ENCODE measurements around the gene PTGES2.

PTGES2 gene

GRCh38 chr9:128153060-128153946, 25.8 kb upstream of the PTGES2 start:
- DNase-seq, result peak; percentile 26

DNA sequence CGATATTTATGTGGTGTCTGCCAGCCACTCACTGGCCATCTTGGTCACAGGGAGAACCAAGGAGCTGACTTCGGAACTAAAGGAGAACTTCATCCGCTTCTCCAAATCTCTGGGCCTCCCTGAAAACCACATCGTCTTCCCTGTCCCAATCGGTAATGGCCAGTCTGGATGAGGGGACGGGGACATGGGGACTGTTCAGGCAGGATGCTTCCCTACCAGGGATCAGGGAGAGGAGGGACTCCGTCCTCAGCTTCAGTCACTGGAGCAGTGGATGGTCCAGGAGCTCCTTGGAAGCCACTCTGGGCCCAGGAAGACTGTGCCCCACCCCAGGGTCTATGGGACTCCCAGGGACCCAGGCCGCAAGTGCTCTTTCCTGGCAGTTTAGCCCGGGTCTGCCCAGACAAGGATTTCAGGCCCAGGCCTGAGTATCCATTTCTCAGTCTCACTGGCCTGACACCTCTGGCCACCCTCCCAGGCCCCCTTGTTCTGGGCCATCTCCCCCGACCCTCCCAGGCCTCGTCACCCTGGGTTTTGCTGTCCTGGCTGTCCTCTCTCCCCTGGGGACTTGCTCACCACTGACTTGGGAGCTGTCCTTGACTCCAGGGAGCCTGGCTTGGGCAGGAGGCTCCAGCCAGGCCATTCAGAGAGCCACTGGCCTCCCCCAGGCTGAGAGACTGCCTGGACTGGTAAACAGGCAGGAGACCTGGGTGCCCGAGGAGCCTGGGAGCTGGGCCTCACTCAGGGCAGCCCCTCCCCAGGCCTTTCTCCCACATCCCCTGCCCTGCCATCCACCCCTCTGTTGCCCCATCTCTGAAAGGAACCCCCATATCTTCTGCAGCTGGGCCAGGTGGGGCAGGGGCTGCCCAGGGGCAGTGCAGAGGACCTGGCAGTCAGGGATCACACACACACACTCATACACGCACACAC, 24.9 kb upstream of the PTGES2 start:
- DNase-seq, result no peak

- DNase-seq, result no peak
These were observed 24.0 kb upstream of the PTGES2 start for GRCh38 chr9:128151309-128152132.

DNA sequence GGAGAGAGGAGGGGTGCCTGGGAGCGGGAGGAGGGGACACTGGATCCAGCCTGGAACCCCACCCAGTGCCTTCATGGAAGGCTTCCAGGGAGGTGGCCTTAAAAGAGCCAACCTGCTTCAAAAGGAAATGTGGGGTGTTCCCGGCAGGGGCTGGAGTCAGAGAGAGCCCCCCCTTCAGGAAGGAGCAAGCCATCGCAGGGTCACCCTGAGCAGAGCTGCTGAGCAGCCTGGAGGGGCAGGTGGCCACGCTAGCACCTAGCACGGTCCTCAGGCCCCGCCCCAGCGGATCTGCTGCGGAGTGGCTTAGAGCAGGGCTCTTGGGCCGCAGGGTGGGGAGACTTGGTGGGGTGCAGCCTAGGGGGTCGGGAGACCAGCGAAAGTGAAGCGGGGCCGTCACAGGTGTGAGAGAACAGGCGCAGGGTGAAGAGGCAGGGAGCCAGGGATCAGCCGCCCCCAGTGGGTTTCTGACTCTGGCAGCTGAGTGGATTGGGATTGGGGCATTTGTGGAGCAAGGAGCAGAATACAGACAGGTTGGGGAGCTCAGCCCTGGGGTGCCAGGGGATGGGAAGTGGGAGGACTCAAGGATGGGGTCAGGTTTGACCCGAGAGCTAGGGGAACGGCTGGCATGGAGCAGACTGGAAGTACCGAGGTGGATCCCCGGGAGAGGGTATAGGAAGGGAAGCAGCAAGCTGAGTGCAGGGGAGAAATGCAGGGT, 23.2 kb upstream of the PTGES2 start:
- DNase-seq, result peak; percentile 44

- DNase-seq, result no peak
These were observed 22.5 kb upstream of the PTGES2 start for GRCh38 chr9:128149951-128150593.

DNA sequence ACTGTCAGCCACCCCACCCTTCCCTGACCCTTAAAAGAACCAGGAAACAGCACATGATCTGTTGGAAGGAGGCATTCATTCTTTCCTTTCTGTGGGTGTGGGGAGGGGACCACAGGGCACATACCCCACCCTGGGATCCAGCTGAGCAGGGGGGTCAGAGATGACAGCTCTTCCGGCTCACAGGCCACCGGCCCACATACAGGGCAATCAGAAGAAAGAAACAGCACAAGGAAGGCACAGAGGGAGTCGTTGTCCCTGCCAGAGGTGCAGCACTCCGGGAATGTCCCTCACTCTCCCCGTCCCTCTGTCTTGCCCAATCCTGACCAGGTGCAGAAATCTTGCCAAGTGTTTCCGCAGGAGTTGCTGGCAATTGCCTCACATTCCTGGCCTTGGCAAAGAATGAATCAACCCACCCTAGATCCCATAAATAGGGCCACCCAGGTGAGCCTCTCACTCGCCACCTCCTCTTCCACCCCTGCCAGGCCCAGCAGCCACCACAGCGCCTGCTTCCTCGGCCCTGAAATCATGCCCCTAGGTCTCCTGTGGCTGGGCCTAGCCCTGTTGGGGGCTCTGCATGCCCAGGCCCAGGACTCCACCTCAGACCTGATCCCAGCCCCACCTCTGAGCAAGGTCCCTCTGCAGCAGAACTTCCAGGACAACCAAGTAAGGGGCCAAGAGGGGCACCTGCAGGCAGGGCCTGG, 21.6 kb upstream of the PTGES2 start, which contains the start of gene LCN2:
TSS of gene LCN2 (plus strand) at position 453 of the 701 bp plus-strand sequence. CDS start at position 526, 73 bp downstream.
- no peak for DNase-seq

DNA sequence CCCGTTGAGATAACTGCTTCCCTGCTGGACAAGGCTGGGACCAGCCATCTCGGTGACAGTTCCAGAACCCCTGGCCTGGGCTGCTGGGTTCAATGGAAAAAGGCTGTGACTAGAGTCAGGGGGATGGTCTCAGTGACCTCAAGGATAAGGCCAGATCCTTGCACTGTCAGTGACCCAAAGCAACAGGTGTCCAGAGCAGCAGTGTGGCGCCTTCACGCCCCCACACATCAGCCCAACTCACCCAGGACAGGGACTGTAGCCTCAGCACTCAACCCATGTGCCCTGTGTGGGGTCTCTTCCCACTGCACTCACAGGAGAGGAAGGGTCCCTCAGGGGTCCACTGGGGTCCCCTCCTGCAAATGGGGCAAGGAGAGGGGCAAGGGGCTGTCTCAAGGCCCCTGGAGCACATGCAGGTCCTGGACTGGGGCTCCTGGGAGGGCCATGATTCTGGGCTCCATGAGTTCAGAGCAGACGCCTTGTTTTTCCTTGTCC, 21.0 kb upstream of the PTGES2 start:
- DNase-seq, result no peak

DNA sequence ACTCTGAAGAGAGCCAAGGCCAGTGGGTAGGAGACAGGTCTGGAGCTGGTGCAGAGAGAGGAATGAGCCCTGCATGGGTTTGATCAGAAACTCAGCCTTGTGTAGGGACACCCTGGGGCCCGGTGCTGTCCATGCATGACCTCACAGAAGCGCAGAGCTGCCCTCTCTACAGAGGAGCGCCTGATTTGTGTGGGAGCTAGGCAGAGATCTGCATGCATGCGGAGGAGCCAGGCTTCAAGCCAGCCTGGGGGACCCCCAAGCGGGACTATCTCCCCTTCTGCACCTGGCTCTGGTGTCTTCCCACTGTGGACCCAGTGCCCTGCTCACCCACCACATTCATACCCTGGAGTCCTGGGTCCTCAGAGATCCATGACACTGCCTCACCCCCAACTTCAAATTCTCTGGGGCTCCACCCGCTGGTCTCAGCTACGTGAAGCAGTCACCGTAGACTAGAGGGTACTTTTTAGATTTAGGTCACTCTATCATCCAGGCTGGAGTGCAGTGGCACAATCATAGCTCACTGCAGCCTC, 19.1 kb upstream of the PTGES2 start:
- DNase-seq, result no peak

- peak; percentile 34 for DNase-seq
These were observed 18.4 kb upstream of the PTGES2 start for GRCh38 chr9:128145951-128146351.

- no peak for DNase-seq
These were observed 18.0 kb upstream of the PTGES2 start for GRCh38 chr9:128145536-128145935.

DNA sequence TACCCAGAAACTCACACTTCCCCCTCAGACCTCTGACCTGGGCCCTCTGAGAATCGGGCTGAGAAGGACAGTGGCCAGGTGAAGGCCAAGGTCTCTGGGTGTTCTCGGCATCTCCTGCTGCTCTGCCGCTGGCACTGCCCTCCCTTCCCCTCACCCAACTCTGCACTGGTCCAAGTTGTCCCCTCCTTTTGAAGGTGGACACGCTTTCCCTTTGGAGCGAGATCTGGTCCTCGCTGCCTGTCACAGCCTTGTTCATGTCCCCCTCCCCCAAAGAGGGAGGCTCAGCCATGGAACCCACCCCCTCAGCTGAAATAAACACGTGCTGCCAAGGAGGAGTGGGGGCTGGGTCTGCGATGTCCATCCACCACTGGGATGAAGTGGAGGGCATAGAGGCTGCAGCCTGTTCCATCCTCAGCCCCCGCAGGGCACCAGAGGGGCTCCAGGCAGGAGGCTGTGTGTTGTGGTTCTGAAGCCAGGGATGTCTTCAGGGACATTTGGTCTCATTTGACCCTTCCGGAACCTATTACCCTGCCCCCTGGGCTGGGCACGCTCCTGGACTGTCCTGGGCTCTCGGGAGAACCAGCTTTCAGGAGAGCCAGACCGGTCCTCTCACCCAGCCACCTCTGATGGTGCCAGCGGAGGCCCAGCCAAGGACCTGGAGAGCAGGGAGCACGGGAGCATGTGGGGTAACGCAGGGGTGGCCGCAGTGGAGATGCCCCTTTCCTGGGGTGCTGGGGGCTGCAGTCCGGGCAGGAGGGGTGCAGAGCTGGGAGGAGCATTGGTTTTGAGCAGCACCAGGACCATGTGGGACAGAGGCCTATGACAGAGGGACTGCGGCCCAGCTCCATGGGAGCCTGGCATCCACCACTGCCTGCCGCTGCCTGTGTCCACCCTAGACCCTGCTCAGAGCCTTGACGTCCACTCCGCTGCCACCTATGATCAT, 17.0 kb upstream of the PTGES2 start:
- DNase-seq, result no peak

DNA sequence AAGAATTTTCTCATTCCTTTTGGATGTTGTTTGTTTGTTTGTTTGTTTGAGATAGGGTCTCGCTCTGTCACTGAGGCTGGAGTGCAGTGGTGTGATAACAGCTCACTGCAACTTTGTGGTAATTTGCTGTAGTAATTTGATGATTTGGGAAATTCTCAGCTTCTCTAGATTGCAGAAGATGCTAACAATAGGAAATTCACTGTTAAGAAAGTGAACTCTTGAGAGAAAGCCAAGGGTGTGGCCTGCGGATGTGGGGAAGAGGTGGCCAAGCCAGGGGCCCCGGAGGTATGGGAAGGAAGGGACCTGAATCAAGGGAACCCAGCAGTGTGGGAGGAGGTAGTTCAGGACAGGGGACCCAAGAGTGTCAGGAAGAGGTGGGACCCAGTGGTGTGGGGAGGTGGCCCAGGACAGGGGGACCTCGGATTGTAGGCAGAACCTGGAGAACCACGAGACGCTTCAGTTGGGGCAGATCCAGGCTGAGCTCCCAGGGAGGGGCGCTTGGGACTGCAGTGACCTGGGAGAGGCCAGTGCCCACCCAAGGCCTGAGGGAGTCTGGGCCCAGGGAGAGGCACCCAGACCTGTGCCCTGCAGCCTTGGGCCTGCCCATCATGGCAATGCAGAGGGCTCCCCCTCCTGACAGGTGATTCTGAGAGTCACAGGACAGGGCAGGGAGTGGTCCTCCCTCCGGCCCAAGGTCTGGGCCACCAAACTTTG, 16.2 kb upstream of the PTGES2 start:
- DNase-seq, result no peak

DNA sequence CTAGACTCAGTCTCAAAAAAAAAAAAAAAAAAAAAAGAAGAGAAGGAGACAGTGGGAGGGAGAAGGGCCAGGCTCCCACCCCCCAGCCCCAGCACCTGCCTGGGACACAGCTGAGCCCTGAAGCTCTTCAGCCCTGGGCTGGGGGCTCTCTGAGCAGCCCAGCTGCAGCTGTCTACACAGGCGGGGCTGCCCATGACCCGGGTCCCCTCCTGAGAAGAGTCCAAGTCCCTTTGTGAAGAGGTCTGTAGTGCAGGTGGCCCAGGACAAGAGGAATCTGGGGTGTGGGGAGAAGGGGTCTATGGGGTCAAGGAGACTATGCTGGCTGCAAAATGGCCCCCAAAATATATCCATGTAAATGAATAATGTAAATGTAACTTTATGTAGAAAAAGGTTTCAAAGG, 15.1 kb upstream of the PTGES2 start:
- DNase-seq, result no peak

DNA sequence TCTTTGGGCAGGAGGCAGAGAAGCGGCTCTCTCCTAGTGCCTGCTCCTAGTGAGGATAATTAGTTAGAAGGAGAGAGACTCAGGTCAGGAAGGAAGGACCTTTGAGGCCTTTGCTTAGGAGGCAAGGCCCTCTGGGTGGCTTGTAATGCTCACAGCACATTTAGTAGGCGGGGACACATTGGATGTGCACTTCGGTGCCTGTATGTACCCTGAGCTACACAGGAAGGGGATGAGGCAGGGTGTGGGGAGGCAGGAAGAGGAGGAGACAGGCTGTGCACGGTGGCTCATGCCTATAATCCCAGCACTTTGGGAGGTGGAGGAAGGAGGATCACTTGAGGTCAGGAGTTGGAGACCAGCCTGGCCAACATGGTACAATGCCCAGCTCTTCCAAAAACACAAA, 14.5 kb upstream of the PTGES2 start:
- no peak for DNase-seq

- DNase-seq, result no peak
These were observed 14.1 kb upstream of the PTGES2 start for GRCh38 chr9:128141604-128142003.

- DNase-seq, result peak; percentile 45
These were observed 12.1 kb upstream of the PTGES2 start for GRCh38 chr9:128139621-128140020.

GRCh38 chr9:128138001-128138400, 10.5 kb upstream of the PTGES2 start:
- DNase-seq, result peak; percentile 47
